LNCaP clone FGC (cell line): ENCODE data around the gene AK6.
"Not testable (repeated sequence)": the region's sequence is repeated elsewhere in the genome, so short reads cannot be mapped to it uniquely, and the experiment has no call there.

Experiments used
- DNase-seq: peaks from one replicate; pipeline ENCODE4 v3.0.0-alpha.2; 2011; ENCODE audit warnings: low read depth
- H3K4me3 ChIP-seq: 2 replicates; pipeline ENCODE4 v1.5.1; 2011; ENCODE audit warnings: mild to moderate bottlenecking, low read depth, low read length, control low read depth
- TF ChIP-seq, protein P1 (sequence below): IDR thresholded peaks from 2 replicates; pipeline ENCODE4 v1.5.1; 2012; ENCODE audit warnings: mild to moderate bottlenecking; ENCODE audit not compliant: control insufficient read depth, insufficient read depth; ENCODE audit errors: extremely low read depth

The AK6 gene

DNA sequence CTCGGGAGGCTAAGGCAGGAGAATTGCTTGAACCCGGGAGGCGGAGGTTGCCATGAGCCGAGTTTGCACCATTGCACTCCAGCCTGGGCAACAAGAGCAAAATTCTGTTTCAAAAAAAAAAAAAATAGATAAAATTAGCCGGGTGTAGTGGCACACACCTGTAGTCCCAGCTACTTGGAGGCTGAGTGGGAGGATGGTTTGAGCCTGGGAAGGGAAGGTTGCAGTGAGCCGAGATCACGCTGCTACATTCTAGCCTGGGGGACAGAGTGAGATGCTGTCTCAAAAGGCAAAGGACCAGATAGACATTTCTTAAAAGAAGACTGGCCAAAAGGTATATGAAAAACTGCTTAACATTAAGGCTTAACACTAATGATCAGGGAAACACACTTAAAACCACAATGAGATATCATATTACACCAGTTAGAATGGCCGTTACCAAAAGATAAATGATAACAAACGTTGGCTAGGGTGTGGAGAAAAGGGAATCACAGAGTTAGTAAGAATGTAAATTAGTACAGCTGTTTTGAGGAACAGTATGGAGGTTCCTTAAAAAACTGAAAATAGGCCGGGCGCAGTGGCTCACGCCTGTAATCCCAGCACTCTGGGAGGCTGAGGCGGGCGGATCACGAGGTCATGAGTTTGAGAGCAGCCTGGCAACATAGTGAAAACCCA is 35.5 kb upstream of the AK6 start:
- TF ChIP-seq, protein P1, sequence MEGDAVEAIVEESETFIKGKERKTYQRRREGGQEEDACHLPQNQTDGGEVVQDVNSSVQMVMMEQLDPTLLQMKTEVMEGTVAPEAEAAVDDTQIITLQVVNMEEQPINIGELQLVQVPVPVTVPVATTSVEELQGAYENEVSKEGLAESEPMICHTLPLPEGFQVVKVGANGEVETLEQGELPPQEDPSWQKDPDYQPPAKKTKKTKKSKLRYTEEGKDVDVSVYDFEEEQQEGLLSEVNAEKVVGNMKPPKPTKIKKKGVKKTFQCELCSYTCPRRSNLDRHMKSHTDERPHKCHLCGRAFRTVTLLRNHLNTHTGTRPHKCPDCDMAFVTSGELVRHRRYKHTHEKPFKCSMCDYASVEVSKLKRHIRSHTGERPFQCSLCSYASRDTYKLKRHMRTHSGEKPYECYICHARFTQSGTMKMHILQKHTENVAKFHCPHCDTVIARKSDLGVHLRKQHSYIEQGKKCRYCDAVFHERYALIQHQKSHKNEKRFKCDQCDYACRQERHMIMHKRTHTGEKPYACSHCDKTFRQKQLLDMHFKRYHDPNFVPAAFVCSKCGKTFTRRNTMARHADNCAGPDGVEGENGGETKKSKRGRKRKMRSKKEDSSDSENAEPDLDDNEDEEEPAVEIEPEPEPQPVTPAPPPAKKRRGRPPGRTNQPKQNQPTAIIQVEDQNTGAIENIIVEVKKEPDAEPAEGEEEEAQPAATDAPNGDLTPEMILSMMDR = no peak
- DNase-seq = no peak
- no peak overlapping the region for H3K4me3 ChIP-seq

DNA sequence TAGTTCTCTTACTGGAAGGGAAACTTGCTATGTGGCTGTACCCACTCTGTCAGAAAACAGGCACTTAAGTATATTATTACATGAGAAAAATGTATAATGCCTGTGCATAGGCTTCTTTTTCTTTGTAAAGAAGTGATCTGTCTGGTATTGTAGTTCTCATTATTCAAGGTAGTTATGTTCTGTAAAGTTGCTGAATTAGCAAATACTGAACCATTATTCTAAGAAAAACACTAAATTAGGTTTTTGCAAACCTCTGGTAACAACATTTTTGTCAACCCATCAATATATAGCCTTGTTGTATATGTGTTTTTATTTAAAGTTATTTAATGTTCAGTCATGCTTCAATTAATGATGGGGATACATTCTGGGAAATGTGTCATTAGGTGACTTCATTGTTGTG is 9.1 kb upstream of the AK6 start:
- TF ChIP-seq, protein P1 = no peak
- DNase-seq = no peak
- H3K4me3 ChIP-seq = no peak overlapping the region

DNA sequence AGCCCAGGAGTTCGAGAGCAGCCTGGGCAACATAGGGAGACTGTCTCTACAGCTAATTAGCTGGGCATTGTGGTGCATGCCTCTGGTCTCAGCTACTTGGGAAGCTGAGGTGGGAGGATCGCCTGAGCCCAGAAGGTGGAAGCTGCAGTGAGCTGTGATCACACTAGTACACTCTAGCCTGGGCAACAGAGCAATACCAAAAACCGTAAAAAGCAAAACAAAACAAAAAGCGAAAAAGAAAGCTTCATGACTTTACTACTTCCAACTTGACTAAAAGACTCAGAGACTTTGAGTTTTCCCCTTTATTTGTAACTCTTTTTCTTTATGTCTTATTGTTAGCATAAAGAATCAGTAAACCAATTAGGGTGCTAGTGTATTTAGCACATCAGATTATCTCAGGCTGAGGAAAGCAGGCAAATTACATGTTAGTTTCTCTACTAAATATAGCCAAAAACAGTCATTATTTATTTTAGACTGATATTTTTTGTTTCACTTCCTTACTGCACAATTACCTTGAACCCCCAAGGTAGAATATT is 5.7 kb upstream of the AK6 start:
- DNase-seq = no peak
- TF ChIP-seq, protein P1 = no peak
- H3K4me3 ChIP-seq = no peak overlapping the region

DNA sequence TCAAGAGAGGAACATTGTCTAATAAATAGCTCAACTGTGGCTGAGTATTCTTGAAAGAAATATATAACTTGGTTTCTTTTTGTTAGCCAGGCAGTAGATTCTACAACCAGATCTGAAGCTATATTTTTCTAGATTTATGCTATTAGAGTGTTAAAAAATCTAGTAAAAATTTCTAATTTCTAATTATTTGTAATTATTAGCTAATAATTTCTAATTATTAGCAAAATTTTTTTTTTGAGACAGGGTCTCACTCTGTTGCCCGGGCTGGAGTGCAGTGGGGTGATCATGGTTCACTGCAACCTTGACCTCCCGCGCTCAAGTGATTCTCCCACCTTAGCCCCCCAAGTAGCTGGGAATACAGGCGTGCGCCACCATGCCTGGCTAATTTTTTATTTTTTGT is 3.1 kb upstream of the AK6 start:
- no peak for DNase-seq
- TF ChIP-seq, protein P1 = no peak
- no peak overlapping the region for H3K4me3 ChIP-seq

DNA sequence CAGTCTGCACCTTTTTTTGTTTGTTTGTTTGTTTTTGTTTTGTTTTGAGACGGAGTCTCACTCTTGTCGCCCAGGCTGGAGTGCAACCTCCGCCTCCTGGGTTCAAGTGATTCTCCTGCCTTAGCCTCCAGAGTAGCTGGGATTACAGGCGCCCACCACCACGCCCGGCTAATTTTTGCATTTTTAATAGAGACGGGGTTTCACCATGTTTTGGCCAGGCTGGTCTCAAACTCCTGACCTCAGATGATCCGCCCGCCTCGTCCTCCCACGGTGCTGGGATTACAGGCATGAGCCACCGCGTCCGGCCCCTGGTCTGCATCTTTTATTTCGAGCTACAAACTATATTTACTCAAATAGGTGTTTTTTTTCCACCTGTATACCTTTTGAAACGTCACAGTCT is 1.0 kb upstream of the AK6 start:
- DNase-seq = not testable (repeated sequence)
- peak overlapping the region; percentile 80 for H3K4me3 ChIP-seq

DNA sequence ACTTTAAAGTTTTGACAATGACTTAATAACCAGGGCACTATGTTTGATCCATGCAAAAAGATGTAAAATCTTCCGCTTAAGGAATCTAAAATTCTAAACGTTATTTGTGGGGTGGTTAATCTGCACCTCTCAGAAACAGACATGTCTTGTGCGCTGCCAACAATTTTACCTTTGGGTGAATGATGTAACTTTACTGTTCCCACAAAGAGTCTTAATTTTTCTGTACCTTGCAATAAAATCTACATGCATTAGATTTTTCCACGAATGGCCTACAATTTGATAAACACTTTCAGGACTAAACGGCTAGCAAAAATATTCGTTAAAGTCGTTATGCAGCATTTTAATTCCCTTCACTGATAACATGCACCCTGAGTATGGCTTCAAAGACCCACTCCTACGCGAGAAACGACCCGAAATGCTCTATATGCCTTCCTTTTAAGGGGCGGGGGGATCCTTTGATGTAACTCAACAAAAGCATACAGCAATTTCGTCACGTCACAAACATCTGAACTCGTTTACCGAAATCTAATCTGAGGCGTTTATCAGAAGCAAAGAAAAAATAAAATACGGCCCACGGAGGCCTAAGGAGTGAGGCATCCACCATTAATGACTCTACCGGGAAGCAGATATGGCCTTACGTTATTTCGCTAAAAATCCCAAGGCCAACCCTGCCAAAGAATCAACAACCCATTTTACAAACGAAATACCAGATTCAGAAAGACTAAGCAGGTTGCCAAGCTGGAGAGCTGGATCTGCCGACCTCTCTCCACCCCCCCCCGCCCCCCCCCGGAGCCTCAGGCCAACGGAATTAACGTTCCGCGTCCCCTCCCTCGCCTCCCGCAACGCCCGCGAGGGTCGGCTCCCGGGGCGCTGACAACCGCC is 621 bp downstream of the AK6 start:
- peak overlapping the region; percentile 80 for H3K4me3 ChIP-seq
- TF ChIP-seq, protein P1 = no peak
- DNase-seq = no peak

DNA sequence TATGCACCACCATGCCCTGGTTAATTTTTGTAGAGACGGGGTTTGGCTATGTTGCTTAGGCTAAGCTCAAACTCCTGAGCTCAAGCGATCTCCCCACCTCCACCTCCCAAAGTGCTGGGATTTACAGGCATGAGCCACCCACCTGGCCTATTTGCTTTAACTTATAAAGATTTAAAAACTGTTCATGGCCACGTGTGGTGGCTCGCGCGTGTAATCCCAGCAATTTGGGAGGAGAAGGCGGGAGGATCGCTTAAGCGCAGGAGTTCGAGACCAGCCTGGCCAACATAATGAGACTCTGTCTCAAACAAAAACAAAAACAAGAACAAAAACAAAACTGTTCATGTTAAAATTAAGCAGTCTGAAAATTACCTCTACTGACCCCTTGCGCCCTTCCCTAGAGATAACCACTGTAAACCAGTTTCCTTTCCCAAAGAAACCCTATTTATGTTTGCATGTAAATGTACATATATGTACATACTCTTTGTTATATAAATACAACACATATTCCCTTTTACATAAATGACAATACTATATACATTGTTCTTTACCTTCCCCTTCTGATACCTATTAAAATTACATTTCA is 1.5 kb downstream of the AK6 start:
- peak overlapping the region; percentile 80 for H3K4me3 ChIP-seq
- no peak for DNase-seq

More for the DNA sequence above, 1.5 kb downstream of the AK6 start:
- TF ChIP-seq, protein P1 = peak; percentile 34
